HG03108 (cell line): ENCODE measurements around the gene RAC2.
"Not testable (repeated sequence)": the region's sequence is repeated elsewhere in the genome, so short reads cannot be mapped to it uniquely, and the experiment has no call there.

Source experiments
- ATAC-seq: cut with Tn5 transposase; IDR thresholded peaks from one replicate; pipeline ENCODE4 v1.9.1; 2021; ENCODE audit warnings: moderate library complexity; ENCODE audit not compliant: unreplicated experiment

Gene RAC2

DNA sequence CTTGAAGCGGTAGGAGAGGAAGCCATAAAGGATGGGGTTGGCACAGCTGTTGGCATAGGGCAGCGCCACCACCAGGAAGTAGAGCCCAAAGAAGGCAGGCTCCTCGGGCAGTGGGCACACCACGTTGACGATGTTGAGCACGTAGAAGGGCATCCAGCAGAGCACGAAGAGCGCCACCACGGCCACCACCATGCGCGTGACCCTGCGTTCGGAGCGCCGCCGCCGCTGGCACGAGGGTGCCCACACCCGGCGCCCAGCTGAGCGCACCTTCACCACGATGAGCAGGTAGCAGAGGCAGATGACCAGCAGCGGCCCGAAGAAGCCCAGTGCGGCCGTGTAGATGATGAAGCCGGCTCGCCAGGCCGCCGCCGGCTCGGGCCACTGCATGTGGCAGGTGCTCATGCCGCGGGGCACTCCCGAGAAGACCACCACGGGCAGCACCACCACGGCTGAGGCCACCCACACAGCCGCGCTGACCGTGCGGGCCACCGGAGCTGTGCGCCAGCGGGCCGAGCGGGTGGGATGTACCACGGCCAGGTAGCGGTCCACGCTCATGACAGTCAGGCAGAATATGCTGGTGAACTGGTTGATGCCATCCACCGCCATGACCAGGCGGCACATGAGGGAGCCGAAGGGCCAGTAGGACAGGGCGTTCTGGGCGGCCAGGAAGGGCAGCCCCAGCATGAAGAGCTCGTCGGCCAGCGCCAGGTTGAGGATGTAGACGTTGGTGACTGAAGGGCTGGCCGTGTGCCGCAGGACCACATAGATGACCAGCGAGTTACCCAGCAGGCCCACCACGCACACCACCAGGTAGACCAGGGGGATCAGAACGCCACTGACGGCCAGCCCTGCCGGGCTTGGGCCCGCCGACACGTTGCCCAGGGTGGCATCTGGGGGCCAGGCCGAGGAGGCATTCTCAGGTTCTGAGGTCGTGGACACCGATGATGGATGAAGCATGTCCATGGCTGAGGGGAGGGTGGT, 36.9 kb downstream of the RAC2 start:
- no peak for ATAC-seq

DNA sequence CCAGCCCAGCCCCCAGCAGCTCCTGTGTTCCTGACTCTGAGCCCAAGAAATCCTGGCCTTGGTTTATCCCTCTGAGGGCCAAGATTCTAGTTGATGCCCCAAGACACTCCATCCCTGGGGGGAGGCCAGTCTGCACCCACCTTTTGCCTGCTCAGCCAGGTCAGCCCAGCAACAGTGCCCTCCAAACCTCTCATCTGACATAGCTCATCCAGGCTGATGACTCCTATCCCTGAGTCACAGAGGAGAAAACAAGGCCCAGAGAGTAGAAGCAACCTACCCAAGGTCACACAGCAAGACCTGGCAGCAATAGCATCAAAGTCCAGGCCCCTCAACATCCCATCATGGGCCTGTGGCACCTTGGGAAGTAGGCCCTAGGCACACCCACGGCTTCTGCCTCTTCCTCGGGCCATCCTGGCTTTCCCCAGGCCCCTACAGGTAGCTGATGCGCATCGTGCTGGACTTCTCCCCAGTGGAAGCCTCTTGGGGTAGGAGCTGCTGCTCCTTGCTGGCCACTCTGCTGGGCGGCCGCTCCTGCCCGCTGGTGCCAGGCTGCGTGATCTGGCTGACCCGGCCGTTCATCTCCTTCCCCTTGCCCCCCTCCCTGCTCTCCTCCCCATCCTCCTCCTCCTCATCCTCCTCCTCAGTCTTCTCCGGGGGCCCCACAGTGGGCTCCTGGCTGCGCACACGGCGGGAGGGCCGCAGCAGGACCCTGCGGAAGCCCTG, 37.8 kb downstream of the RAC2 start:
- ATAC-seq, result no peak

DNA sequence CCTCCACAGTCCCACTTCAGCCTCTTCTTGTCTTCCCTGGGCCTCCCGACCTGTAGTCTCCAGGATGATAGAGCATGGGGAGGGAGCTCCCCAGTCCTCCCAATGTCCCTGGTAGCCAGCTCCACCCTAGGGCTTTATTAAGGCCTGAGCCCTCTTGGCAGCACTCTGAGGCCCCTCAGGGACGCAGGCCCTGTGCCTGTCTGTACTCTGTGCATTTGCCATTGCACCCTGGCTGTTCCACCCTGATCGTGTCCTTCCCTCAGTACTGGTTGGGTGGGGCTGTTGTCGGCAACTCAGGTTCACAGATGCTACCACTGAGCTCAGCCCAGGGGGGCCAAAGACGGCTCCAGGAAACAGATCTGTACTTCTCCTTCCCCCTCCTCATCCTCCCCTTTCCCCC, 39.0 kb downstream of the RAC2 start:
- ATAC-seq, result no peak

DNA sequence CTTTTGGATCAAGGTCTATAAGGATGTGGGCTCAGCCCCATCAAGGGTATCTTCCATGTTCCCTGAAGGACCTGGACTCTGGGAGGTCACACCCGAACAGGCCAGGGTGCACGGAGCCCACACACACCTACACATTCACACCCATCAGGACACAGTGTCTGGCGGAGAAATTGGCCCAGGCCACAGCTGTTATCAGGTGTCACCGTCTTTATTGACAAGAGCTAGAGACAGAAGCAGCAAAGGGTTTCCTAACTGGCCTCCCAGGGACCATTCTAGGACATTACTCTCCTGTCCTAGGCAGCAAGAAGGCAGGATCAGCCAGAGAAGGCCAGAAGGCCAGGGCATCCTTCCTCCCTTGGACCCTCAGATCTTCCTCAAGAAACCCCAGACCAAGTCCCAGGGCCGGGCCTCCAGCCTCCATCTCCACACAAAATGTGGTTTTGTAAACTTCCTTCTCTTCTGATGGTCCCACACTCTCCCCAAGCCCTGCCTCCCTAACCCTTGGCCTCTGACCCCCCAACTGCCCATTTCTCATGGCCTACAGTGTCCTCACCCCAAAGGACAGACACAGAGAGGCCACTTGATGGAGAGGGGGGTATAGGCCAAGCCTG, 39.9 kb downstream of the RAC2 start:
- ATAC-seq, result no peak

DNA sequence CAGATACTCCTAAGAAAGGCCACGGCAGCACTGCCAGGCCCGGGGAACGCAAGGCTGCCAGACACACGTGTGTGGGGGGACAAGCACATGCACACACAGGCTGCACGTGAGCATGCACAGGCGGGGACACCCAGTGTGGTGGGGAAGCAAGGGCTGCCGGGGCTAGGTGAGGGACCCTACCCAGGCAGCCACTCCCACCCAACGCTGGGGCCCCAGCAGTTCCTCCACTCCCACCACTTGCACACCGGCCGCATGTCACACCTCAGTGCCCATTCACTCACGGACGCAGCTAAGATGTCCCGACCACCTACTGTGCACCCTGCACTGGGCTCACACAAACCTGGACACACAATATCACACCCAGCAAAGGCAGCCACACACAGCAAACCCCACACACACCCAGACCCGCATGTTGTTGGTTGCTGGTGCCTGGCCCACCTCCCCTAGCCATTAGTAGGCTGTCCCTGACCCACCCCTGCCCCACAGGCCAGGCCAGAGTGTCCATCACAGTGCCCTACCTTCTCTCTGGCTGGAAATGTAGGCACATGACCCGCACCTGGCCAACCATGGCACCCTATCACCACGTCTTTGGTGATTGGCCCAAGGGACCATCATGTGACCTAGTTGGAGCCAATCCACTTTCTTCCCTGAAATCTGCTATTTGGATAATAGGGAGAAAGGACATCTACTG, 40.6 kb downstream of the RAC2 start:
- no peak for ATAC-seq

DNA sequence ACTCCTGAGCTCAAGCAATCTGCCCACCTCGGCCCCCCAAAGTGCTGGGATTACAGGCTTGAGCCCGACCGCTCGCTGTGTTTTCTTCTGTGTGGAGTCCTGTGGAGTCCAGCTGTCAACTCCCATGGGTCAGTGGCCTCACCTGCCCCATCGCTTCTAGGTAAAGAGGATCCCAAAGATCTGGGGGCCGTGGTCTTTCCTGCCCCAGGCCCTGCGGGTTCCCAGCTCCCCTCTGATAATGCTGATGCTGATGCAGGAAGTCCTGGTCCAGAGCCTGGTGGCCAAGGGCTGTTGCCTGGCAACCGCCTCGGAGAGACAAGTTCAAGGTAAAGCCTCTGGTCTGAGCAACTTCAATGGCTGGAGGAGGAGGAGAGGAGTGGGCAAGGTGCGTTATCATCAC, 41.4 kb downstream of the RAC2 start:
- ATAC-seq, result no peak

DNA sequence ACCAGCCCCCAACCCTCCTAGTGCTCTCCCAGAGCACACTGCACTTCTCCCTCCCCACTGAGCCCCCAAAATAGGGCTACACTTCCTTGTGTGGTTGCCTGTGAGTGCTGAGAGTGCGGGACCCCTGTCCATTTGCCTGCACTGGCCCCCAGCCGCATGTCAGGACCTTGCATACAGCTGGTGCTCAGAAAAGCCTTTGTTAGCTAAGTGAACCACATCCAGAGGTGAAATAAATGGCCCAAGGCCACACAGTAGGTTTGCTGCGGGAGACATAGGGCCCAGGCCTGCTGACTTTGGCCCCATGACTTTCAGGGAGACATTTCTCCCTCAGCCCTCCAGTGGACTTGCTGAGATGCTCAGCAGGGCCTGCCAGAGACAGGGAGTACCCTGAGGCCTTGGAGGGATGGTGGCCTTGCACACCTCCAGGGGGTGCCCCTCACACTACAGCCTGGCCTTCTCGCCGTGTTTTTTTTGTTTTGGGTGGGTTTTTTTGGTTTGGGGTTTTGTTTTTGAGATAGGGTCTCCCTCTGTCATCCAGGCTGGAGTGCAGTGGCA, 42.0 kb downstream of the RAC2 start:
- no peak for ATAC-seq

DNA sequence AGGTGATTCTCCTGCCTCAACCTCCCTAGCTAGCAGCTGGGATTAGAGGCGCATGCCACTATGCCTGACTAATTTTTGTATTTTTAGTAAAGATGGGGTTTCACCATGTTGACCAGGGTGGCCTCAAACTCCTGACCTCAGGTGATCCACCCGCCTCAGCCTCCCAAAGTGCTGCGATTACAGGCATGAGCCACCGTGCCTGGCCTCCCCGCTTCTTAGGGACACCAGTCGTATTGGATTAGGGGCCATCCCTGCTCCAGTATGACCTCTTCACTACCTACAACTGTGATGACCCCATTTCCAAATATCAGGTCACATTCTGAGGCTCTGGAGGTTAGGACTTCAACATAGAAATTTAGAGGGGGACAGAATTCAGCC, 42.6 kb downstream of the RAC2 start:
- ATAC-seq, result not testable (repeated sequence)

DNA sequence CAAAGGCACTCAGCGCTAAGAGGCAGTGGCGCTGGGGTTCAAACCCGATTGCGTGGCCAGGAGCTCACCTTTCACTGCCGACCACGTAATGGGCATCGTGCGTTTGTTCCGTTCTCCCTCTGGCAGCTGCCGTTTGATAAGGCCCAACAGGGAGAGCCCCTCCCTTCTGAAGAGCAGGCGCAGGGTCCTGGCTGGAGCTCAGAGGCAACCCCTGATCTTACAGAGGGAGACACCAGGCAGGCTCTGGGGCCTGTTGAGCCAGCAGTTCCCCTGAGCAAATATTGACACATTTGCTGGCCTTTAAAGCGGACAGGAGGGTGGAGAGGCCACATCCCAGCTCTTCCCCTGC, 44.3 kb downstream of the RAC2 start:
- ATAC-seq, result no peak

DNA sequence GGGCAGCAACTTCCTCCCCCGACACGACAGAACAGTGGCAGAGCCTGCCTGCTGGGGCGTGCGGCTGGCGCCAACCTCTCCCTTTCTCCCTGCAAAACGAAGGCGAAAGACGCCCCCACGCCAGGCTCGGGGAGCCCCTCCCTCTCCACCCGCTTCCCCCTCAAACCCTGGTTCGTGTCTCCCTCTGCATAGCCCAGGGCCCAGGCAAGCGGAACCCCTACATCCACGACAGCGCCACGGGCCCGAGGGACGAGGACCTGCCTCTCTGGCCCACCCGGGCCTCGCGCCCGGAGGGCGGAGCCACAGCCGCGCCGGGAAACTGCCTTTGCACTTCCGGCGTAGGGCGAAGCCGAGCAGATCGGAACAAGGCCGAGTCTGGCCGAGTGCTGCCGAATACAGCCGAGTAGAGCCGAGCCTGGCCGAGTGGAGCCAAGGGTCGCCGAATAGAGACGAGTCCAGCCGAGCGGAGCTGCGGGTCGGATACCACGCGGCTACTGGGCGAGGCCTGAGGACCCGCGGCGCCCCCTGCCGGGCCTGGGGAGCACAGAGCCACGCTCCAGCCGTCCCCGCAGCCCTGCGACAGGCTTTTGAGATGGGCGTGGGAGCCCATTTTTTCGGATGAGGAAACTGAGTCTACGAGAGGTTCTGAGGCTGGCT, 44.8 kb downstream of the RAC2 start:
- peak; percentile 82 for ATAC-seq

DNA sequence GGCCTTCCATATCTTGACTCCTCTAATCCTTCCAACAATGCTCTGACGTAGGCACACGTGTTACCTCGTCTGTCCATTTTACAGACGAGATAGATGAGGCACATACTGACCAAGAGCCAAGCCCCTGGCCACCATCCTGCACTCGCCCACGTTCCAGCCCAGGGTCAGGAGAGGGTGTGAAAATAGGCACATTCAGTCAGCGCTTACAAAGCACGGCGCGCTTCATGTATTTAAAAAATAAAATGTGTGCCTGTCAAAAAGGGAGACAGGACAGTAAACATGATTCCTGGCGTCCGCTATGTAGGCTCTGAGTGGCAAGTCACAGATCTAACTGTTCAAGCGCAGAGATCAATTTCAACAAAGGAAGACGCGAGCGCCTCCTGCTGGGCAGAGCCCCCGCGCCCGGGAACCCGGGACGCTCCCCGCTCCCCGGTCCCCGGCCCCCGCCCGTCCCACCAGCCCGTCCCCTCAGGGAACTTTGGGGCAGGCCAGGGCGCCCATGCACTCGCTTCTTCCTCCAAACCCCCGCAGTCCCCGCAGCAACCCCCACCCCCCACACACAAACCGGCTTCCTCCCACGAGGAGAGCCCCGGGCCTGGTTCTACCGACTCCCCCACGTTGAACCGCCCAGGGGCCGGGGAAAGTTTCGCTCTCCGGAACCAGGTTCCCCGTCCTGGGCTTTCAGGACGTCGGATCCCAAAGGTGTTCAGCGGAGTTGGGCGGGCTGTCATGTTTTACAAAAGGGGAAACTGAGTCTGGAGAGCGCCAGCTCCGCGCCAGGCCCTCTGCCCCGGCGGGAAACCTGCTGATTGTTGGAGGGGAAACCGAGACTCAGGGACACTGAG, 45.6 kb downstream of the RAC2 start:
- ATAC-seq, result no peak

DNA sequence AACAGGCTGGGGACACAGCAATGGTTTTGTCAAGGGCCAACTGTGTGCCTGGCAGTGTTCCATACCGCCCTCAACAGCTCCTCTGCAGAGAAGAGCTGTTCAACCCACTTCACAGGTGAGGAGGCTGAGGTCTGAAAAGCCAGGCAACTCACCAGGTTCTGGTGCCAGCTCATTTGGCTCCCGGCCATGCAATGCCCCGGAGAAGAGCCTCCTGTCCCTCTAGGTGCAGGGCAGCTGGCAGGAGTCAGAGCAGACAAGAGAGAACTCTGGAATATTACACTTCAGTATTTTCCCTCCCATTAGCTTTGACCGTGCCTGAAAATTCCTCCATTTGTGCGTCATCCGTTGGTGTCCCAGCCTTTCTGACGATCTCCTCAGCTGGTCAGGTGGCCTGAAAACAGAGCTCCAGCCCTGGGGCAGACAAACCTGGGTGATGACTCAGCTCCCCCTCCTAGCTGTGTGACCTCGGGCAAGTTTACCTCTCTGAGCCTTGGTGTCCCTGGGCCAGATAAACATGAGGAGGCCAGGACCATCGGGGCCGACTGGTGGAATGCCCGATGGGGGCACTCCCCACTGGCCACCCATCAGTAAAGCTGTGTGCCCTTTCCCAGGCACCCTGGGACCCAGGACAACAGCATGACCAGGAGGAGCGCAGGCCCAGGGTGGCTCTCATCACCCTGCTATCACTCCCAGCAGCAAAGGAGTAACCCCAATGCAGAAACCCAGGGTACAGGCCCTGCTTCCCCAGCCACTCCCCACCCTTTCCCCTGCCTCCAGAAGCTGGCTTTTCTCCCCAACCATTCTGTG, 46.4 kb downstream of the RAC2 start:
- no peak for ATAC-seq

DNA sequence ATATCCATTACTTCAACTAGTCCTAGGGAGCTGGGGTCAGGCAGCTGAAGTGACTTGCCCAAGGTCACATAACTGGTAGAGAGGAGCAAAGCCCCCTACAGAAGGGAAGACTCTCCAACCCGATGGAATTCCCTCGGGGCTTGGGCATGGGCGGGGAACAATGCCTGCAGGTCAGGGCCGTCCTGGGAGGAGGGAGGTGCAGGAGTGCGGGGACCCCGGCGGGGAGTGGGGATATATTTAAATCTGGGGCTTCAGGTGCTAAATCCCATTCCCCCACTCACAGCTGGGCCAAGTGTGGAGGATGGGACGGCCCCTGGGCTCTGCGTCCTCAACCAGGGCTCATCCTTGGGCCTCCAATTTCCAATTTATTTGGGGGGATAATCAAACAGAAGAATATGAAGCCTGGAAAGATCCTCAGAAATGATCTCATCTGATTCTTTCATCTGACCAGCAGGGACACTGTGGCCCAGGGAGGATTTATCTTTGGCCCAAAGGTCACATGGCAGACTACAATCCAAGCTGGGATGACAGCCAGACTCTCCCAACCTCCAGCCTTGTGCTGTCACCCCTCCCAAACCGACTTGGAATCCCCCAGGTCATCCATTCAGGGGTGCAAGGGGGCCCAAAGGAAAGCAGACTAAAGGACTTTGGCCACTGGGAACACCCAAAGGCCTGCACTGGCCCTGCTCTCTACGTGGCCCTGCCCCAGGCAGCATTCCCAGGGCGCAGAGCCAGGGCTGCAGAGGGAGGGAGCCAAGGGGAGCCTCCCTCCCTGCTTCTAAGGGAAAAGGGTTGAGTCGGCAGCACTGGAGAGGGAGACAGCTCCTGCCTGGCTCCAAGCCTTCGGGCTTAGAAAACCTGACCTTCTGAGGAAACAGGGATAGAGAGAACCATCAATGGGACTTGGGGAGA, 47.3 kb downstream of the RAC2 start:
- ATAC-seq, result no peak

DNA sequence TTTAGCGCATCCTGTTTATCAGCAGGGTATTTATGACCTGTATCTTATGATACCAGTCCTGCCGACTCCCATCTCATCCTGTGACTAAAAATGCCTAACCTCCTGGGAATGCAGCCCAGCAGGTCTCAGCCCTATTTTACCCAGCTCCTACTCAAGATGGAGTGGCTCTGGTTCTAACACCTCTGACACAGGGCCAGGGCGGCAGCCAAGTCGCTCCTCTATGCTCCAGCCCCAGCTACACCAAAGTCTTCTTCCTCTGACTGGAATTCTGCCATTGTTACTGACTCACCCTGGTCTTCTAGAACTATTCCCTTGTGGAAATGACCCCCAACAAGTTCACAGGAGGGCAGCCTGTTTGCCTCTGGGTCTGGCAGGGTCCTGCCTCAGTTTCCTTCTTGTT, 48.1 kb downstream of the RAC2 start:
- no peak for ATAC-seq

DNA sequence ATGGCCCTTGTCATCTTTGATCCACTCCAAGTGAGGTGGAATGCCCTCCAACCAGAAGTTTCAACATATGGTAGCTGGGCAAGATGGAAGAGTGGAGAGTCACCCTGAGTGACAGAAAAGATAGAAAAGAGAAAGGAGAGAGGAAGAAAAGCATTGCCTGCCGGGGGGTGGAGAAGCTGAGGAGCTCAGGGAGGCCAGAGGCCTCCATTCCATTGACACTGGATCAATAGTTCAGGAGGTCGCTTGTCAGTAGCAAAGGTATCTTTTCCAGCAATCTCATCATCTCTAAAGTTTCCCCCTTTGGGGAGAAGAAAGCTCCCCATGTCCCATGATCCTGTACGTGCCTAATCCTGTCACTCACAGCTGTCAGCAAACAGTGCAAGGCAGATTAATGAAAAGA, 49.3 kb downstream of the RAC2 start:
- ATAC-seq, result no peak

DNA sequence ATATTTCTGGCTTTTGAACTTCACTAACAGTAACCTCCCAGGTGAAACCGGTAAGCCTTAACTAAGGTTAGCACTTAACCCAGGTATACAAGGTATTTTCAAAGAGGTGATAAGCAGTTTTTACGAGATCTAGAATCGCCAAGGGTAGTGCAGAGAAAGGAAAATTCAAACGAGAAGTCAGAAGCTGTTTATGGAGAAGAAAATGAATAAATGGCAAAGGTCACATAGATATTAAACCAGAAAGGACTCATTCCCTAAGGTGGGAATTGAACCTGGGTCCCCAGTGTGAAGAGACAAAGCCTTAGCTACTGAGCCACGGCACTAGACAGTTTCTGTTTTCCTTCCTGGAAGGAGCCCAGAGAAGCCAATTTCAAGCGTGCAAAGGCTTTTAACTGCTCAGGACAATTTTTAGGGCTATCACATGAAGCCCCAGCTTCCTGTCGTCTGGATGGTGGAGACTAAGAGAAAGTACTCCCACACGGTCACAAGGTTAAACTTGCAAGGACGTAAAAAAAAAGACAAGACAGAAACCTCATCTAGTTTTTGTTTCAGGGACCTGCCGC, 50.4 kb downstream of the RAC2 start:
- ATAC-seq, result no peak

DNA sequence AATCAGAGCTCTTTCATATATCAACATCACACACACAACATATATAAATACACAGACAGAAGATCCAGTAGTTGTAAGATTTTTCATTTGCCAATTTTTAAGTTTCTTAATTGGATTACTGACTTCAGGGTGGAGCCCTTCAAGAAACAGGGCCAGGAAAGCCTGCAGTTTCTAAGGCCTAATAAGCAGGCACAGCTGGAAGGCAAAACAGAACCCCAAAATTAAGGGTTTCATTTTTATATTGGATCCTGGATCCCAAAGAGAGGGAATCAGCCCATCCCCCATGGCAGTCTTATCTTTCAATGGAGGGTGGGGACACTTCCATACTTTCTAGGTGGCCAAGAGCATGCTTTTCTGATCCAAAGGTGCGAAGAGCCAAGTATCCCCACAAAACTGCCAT, 51.3 kb downstream of the RAC2 start:
- ATAC-seq, result no peak
